ENCODE measurements around the gene TMA7.

DNA sequence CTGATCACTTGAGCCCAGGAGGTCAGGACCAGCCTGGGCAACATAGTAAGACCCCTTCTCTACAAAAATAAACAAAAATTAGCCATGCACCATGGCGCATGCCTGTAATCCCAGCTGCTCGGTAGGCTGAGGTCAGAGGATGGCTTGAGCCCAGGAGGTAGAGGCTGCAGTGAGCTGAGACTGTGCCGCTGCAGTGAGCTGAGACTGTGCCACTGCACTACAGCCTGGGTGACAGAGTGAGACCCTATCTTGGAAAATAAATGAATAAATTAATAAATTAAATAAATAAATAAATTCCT is 53.1 kb downstream of the TMA7 start:
- no peak for TF ChIP-seq POLR2A (IDR thresholded peaks at IDR 0.05)
- TF ChIP-seq, protein P1, sequence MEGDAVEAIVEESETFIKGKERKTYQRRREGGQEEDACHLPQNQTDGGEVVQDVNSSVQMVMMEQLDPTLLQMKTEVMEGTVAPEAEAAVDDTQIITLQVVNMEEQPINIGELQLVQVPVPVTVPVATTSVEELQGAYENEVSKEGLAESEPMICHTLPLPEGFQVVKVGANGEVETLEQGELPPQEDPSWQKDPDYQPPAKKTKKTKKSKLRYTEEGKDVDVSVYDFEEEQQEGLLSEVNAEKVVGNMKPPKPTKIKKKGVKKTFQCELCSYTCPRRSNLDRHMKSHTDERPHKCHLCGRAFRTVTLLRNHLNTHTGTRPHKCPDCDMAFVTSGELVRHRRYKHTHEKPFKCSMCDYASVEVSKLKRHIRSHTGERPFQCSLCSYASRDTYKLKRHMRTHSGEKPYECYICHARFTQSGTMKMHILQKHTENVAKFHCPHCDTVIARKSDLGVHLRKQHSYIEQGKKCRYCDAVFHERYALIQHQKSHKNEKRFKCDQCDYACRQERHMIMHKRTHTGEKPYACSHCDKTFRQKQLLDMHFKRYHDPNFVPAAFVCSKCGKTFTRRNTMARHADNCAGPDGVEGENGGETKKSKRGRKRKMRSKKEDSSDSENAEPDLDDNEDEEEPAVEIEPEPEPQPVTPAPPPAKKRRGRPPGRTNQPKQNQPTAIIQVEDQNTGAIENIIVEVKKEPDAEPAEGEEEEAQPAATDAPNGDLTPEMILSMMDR (IDR thresholded peaks at IDR 0.05) = no peak
